Neural progenitor cell (in vitro differentiated cells): ENCODE results near the gene SPOCK1.

ENCODE experiments used
- CTCF ChIP-seq: fragments of 200-600 bp; sonication (generic); IDR thresholded peaks from 2 replicates; pipeline ENCODE4 v1.5.1; 2017; ENCODE audit warnings: antibody characterized with exemption, mild to moderate bottlenecking
- EZH2 ChIP-seq: fragments of 200-600 bp; sonication (generic); IDR thresholded peaks from 2 replicates; pipeline ENCODE4 v1.6.1; 2017; ENCODE audit warnings: antibody characterized with exemption, mild to moderate bottlenecking, moderate library complexity
- EZH2phosphoT487 ChIP-seq: fragments of 200-600 bp; sonication (generic); IDR thresholded peaks from 2 replicates; pipeline ENCODE4 v1.6.1; 2017; ENCODE audit warnings: antibody characterized with exemption

GRCh38 chr5:137325721-137326120 lies 173.4 kb downstream of the SPOCK1 start:
- TF ChIP-seq CTCF (no peak), EZH2 (no peak), EZH2phosphoT487 (no peak)
